PC-9 (cell line): ENCODE measurements around the gene ENTHD1. TPM values are rescaled to one million over a fixed set of nuclear protein-coding genes. Genes with fewer than 3 reads are reported as not detected.
A peak's percentile ranks its signal among the peaks of the same experiment; 100 is the strongest.

Experiments
- BruUV-seq: library from RNA; stranded (reverse); fragments of 400-500 nt; replicated peaks from 2 replicates; lab custom pipeline; 2021; lab: Mats Ljungman, UMichigan
- CTCF ChIA-PET: fragments of 300-600 bp; sonication (Branson Sonifier 250); formaldehyde crosslinking; loops from one replicate; lab custom pipeline; 2022; ENCODE audit warnings: antibody characterized with exemption; lab: Charles Lee
- POLR2A ChIA-PET: fragments of 300-600 bp; sonication (Branson Sonifier 250); formaldehyde crosslinking; loops from one replicate; lab custom pipeline; 2022; ENCODE audit warnings: antibody characterized with exemption; ENCODE audit not compliant: unreplicated experiment; lab: Charles Lee
- DNase-seq, 2 experiments: peaks; one replicate each; pipeline versions ENCODE4 v3.0.0 to v3.0.0-alpha.2; 2015 to 2022; ENCODE audit warnings: mixed read lengths in 1 of 2
- H2AFZ ChIP-seq: fragments of 200-600 bp; sonication (generic); 2 replicates; pipeline ENCODE4 v1.8.1; 2017; ENCODE audit warnings: antibody characterized with exemption
- H3F3A ChIP-seq: fragments of 200-600 bp; sonication (generic); 2 replicates; pipeline ENCODE4 v1.8.1; 2017; ENCODE audit warnings: antibody characterized with exemption, mild to moderate bottlenecking, low read depth; ENCODE audit not compliant: insufficient read depth
- H3K27ac ChIP-seq: fragments of 200-600 bp; sonication (generic); 2 replicates; pipeline ENCODE4 v1.6.1; 2016; ENCODE audit warnings: mixed run types
- H3K27me3 ChIP-seq: fragments of 200-600 bp; sonication (generic); 2 replicates; pipeline ENCODE4 v1.6.1; 2016; ENCODE audit warnings: low read depth, mixed run types; ENCODE audit not compliant: insufficient read depth
- H3K36me3 ChIP-seq: fragments of 200-600 bp; sonication (generic); 2 replicates; pipeline ENCODE4 v1.6.1; 2016; ENCODE audit warnings: low read depth, mixed run types
- H3K4me1 ChIP-seq: fragments of 200-600 bp; sonication (generic); replicated peaks from 2 replicates; pipeline ENCODE4 v1.6.1; 2016; ENCODE audit warnings: mixed run types; ENCODE audit not compliant: insufficient read depth
- H3K4me2 ChIP-seq: fragments of 200-600 bp; sonication (generic); 2 replicates; pipeline ENCODE4 v1.6.1; 2017; ENCODE audit warnings: mixed run types
- H3K4me3 ChIP-seq: fragments of 200-600 bp; sonication (generic); 2 replicates; pipeline ENCODE4 v1.6.1; 2016; ENCODE audit warnings: mixed run types
- H3K79me2 ChIP-seq: fragments of 200-600 bp; sonication (generic); 2 replicates; pipeline ENCODE4 v1.6.1; 2017; ENCODE audit warnings: low read depth, mixed run types
- H3K9me2 ChIP-seq: fragments of 200-600 bp; sonication (generic); 2 replicates; pipeline ENCODE4 v1.8.1; 2017; ENCODE audit warnings: mild to moderate bottlenecking; ENCODE audit not compliant: insufficient read depth
- H3K9me3 ChIP-seq: fragments of 200-600 bp; sonication (generic); 2 replicates; pipeline ENCODE4 v1.8.1; 2016; ENCODE audit warnings: low read depth; ENCODE audit not compliant: insufficient read depth
- H4K20me1 ChIP-seq: fragments of 200-600 bp; sonication (generic); 2 replicates; pipeline ENCODE4 v1.8.1; 2017; ENCODE audit not compliant: insufficient read depth
- EZH2 ChIP-seq: fragments of 200-600 bp; sonication (generic); IDR thresholded peaks from 2 replicates; pipeline ENCODE4 v1.8.0; 2017; ENCODE audit warnings: antibody characterized with exemption, low read depth
- intact Hi-C: fragments of 100-400 bp; cut with micrococcal nuclease; formaldehyde crosslinking; loops from one replicate; pipeline ENCODE4 v1.10.0; 2022; ENCODE audit not compliant: unreplicated experiment
- total RNA-seq: library from RNA; stranded (reverse); gene quantifications from 2 replicates; pipeline ENCODE4 v1.2.3, GENCODE V29; 2021
- TF ChIP-seq, protein P1 (sequence below): fragments of 200-600 bp; sonication (generic); conservative IDR thresholded peaks from 2 replicates; pipeline ENCODE4 v1.6.1; 2017; ENCODE audit warnings: mixed run types, antibody characterized with exemption, mild to moderate bottlenecking, moderate library complexity

ENTHD1 gene
- total RNA-seq, 1 experiment from 2014 or later = not detected

- no peaks in the 10 kb centered on the region for H3K9me2 ChIP-seq
- no peak overlapping the region for H3K27ac ChIP-seq
- intact Hi-C loops = no loop called here
- 0 out of 2 replicates have a peak overlapping the region, but pooled peaks have one; percentile 10 for H3K4me2 ChIP-seq
- H2AFZ ChIP-seq = no peak overlapping the region
- DNase-seq = no peak
- no peaks in the 10 kb centered on the region for H3F3A ChIP-seq
- H3K36me3 ChIP-seq = no peaks in the 10 kb centered on the region
- no peaks in the 10 kb centered on the region for H3K79me2 ChIP-seq
- CTCF ChIA-PET = no interaction called here
- no peak for TF ChIP-seq EZH2
- TF ChIP-seq, protein P1, sequence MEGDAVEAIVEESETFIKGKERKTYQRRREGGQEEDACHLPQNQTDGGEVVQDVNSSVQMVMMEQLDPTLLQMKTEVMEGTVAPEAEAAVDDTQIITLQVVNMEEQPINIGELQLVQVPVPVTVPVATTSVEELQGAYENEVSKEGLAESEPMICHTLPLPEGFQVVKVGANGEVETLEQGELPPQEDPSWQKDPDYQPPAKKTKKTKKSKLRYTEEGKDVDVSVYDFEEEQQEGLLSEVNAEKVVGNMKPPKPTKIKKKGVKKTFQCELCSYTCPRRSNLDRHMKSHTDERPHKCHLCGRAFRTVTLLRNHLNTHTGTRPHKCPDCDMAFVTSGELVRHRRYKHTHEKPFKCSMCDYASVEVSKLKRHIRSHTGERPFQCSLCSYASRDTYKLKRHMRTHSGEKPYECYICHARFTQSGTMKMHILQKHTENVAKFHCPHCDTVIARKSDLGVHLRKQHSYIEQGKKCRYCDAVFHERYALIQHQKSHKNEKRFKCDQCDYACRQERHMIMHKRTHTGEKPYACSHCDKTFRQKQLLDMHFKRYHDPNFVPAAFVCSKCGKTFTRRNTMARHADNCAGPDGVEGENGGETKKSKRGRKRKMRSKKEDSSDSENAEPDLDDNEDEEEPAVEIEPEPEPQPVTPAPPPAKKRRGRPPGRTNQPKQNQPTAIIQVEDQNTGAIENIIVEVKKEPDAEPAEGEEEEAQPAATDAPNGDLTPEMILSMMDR = no peak
- H3K27me3 ChIP-seq = peaks cover 24% of the 10 kb centered on the region
- no TSS peak for BruUV-seq
- peaks cover 8% of the 10 kb centered on the region for H3K4me1 ChIP-seq
- 0 out of 2 replicates have a peak, but pooled peaks cover 4% of the 10 kb centered on the region for H3K9me3 ChIP-seq
- no peak overlapping the region for H3K4me3 ChIP-seq
- H4K20me1 ChIP-seq = no peaks in the 10 kb centered on the region
- POLR2A ChIA-PET = interaction anchor here (0.6 kb wide), 1 partner anchor 121 kb away, joined by 4 read pairs; no protein-coding TSS in a partner anchor
These were observed 154.1 kb downstream of the ENTHD1 start for GRCh38 chr22:39739338-39740027.

DNA sequence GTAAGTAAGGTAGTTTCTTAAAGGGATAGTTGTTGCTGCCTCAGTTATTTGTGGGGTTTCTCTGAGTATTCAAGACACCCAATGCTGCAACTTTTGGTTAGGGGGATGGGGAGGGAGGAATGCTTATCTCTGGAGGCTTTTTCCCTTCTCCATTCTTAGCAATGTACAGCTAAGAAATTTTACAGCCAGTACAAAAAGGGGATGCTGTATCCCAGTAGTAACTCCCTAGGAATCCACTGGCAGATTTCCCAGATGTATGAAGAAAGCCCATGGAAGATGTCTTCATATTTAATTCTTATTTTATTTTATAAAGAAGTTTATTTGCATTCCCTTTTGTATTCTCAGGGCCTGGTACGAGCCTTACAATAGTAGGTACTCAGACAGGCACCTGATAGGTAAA is 154.8 kb downstream of the ENTHD1 start:
- H3K4me3 ChIP-seq = no peak overlapping the region
- peaks cover 26% of the 10 kb centered on the region for H3K27me3 ChIP-seq
- H3K79me2 ChIP-seq = no peaks in the 10 kb centered on the region
- ChIA-PET POLR2A (interaction anchor here (0.6 kb wide), 1 partner anchor 120 kb away, joined by 4 read pairs; no protein-coding TSS in a partner anchor), CTCF (no interaction called here)
- no peaks in the 10 kb centered on the region for H3K9me2 ChIP-seq
- H2AFZ ChIP-seq = no peak overlapping the region
- H3K36me3 ChIP-seq = no peaks in the 10 kb centered on the region
- no peak for DNase-seq
- BruUV-seq = no TSS peak
- H3K4me1 ChIP-seq = peaks cover 8% of the 10 kb centered on the region
- H3F3A ChIP-seq = no peaks in the 10 kb centered on the region
- intact Hi-C loops = no loop called here
- 0 out of 2 replicates have a peak, but pooled peaks cover 4% of the 10 kb centered on the region for H3K9me3 ChIP-seq
- no peak overlapping the region for H3K27ac ChIP-seq
- H4K20me1 ChIP-seq = no peaks in the 10 kb centered on the region
- TF ChIP-seq, protein P1 = no peak
- TF ChIP-seq EZH2 = no peak
- no peak overlapping the region for H3K4me2 ChIP-seq

DNA sequence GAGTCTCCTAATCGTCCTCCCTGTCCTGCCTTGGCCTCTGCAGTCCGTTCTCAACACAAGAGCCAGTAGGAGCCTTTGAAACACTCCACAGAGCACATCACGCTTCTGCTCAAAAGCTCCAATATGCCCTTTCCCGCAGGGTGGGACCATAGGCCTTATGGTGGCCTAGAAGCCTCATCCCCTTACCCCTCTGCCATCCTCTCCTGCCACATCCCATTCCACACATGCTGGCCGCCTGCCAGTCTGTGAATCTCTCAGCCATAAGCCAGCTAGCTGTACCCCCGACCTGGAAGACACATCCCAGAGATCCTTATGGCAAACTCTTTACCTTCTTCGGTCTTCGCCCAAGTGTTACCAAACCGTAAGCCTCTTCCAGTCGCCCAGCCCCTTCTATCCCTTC is 157.8 kb downstream of the ENTHD1 start:
- Histone ChIP-seq H3K4me1 (peaks cover 8% of the 10 kb centered on the region), H3K9me3 (0 out of 2 replicates have a peak, but pooled peaks cover 4% of the 10 kb centered on the region), H2AFZ (no peak overlapping the region), H3K36me3 (no peaks in the 10 kb centered on the region), H4K20me1 (no peaks in the 10 kb centered on the region), H3K4me2 (no peak overlapping the region), H3K9me2 (no peaks in the 10 kb centered on the region), H3K27ac (no peak overlapping the region), H3F3A (no peaks in the 10 kb centered on the region), H3K27me3 (peaks cover 47% of the 10 kb centered on the region), H3K79me2 (no peaks in the 10 kb centered on the region), H3K4me3 (no peak overlapping the region)
- ChIA-PET POLR2A (no interaction called here), CTCF (no interaction called here)
- TF ChIP-seq, protein P1 = no peak
- TF ChIP-seq EZH2 = no peak
- BruUV-seq = no TSS peak
- intact Hi-C loops = no loop called here
- no peak for DNase-seq
